GM18870 (cell line): ENCODE measurements around the gene TGM5.

ENCODE experiments used
- ATAC-seq: cut with Tn5 transposase; IDR thresholded peaks from one replicate; pipeline ENCODE4 v1.9.1; 2021; ENCODE audit warnings: moderate library complexity; ENCODE audit not compliant: unreplicated experiment

TGM5 gene

DNA sequence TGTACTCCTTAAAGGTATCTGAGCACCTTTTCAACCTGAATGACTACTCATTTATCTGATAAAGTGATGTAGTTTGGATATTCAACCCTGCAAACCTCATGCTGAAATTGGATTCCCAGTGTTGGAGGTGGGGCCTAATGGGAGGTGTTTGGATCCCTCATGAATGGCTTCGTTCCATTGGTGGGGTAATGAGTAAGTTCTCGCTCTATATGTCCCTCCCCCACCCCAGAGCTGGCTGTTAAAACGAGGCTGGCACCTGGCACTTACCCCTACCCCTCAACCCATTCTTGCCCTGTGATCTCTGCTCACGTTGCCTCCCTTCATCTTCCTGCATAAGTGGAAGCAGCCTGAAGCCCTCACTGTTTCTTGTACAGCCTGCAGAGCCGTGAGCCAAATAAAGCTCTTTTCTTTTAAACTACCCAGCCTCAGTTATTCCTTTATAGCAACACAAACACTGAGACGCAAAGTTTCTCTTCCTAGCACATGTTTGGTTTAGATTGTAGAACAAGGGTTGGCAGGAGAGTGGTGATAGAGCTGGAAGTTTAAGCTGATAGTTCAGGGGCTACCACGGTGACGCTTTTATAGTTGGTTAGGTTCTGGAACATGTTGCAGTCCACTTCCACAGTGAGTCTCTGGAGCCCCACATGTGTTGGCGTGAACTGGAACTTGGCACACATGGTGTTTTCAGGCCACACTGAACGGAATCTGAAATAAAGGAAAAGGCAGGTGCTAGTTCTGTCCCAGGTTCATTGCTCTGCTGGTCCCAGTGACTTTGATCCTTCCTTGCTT, 69.8 kb downstream of the TGM5 start:
- no peak for ATAC-seq

GRCh38 chr15:43194795-43195194, 71.9 kb downstream of the TGM5 start:
- ATAC-seq: no peak

DNA sequence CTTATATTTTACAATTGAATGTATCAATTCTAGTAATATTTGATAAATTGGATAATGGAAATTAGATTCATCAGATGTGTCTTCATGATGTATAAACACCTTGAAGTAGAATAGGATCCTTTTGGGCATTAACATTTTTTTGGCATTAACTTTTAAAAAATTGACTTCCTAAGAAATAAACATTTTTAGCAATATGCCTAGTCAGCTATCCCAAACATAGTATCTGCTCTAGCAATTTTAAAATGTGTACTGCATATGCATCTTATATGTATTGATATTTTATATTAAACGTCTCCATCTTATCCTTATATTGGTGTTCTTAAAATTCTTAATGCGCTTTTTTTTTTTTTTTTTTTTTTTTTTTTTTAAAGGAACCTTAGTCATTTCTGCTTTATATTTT, 73.0 kb downstream of the TGM5 start:
- no peak for ATAC-seq

GRCh38 chr15:43190178-43190577, 76.5 kb downstream of the TGM5 start:
- ATAC-seq: no peak

DNA sequence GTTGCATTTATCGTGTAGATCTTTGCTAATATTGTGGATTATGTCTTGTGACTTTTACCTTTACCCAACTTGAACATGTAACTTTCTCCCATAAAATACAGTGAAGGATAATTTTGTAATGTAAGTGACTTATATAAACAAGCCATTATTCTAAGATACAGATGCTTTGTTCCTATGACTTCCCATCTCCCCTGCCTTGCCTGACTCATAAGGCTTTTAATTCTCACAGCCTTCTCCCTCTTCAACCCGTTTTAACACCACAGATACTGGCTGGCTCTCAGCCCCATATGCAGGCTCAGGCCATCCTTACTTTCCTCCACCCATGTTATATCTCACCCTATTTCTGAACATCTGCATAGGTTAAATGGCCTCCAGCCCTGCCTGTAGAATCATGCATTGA, 77.4 kb downstream of the TGM5 start:
- ATAC-seq: no peak

GRCh38 chr15:43187544-43188155, 79.1 kb downstream of the TGM5 start:
- no peak for ATAC-seq

GRCh38 chr15:43186003-43186353, 80.8 kb downstream of the TGM5 start:
- ATAC-seq: peak; percentile 6

DNA sequence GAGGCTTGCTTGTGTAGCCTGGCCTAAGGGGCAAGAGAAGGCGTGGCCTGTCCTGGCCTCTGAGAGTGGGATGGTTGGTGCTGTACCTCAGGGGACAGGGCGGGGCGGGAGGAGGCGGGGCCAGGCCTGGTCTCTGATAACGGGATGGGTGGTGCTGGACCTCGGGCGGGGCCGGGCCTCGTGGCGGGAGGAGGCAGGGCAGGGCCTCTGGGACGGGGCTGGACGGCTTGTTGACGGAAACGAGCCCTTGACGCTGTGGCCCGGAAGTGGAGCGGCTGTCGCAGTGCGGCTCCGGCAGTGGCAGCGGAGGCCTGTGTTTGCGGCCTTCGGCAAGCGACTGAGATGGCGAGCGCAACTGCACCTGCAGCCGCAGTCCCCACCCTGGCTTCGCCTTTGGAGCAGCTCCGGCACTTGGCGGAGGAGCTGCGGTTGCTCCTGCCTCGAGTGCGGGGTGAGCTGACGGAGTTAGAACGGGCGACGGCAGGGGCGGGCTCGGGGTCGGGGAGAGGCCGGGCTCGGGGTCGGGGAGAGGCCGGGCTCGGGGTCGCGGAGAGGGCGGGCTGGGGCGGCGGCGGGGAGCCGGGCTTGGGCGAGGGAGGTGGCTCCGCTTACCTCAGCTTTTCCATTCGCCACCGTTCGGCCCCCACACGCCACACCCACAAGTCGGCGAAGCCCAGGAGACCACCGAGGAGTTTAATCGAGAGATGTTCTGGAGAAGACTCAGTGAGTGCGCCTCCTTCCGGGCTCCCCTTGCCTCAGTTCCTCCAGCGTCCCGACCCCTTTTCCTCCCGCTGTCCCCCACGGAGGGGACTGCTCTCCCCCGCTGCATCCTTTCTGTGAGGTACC, 81.3 kb downstream of the TGM5 start, which contains the start of gene CCNDBP1:
TSS of gene CCNDBP1 (plus strand) at position 247 of the 846 bp plus-strand sequence. CDS start at position 343, 96 bp downstream.
- ATAC-seq: peak; percentile 67

DNA sequence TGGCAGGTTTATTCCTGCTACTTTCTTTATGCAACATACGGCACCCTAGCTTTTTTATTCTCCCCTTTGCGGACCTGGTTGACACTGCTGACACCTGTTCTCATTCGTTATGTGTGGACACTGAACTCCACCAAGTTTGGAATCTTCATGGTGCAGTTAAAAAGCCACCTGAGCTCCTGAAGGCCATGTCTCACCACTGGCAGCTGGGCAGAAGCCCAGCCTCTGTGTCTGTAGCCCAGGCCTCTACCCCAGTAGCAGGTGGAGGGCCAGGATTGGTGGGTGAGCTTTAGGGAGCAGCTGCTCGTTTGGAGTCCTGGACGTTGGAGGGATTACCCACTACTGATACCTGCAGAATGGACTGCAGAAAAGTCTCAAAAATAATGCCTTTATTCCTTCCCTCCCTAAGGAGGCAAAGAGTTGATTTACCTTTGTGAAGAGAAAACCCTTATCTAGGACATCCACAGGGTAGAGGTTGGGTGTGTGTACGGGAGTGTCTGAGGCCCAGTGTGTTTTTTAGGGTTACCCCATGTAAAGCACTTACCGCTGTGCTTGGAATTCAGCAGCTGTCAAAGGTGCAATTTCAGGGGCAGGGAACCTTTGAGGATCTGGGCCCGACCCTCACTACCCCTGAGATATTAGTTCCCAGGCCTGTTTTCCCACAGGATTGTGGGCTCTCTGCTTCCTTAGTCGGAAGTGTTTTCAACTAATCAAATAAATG, 82.2 kb downstream of the TGM5 start:
- no peak for ATAC-seq

GRCh38 chr15:43183270-43183669, 83.5 kb downstream of the TGM5 start:
- no peak for ATAC-seq
